K562 (cell line): ENCODE results near the gene NLRP12. TPM values are rescaled to one million over a fixed set of nuclear protein-coding genes. Genes with fewer than 3 reads are reported as not detected.

Source experiments
- ATF3 ChIP-seq, 2 experiments: fragments of 450-650 bp in 1 of 2; sonication (generic) in 1 of 2; formaldehyde crosslinking in 1 of 2; IDR thresholded peaks in 1 of 2; conservative IDR thresholded peaks in 1 of 2; 2 replicates each; pipeline versions ENCODE4 v1.6.1 to v1.8.1; 2016 to 2023; ENCODE audit warnings: mild to moderate bottlenecking in 2 of 2, moderate library complexity in 2 of 2, inconsistent platforms in 1 of 2, missing genetic modification reagents in 1 of 2
- CBX3 ChIP-seq, 2 experiments: IDR thresholded peaks; 1 replicate in 1 of 2; 2 replicates in 1 of 2; pipeline ENCODE4 v1.6.1; 2012; ENCODE audit warnings: inconsistent platforms in 2 of 2, low read length in 2 of 2, borderline replicate concordance in 1 of 2, control low read depth in 1 of 2
- ELF1 ChIP-seq: fragments of 200-800 bp; sonication (Bioruptor generic); IDR thresholded peaks from 2 replicates; pipeline ENCODE4 v1.6.1; 2016; ENCODE audit warnings: missing genetic modification characterization, missing compliant biosample characterization
- FOXK1 ChIP-seq: sonication (generic); formaldehyde crosslinking; IDR thresholded peaks from 2 replicates; pipeline ENCODE4 v1.8.0; 2022; ENCODE audit warnings: missing genetic modification reagents, mild to moderate bottlenecking, borderline replicate concordance
- HMGN3 ChIP-seq: IDR thresholded peaks from 2 replicates; pipeline ENCODE4 v1.6.1; 2011; ENCODE audit warnings: borderline replicate concordance, low read depth, mild to moderate bottlenecking, mixed read lengths, low read length; ENCODE audit not compliant: insufficient read length; ENCODE audit errors: extremely low read depth
- HNRNPUL1 ChIP-seq: fragments of 200-400 bp; formaldehyde crosslinking; IDR thresholded peaks from 2 replicates; pipeline ENCODE4 v1.6.1; 2017; ENCODE audit warnings: low read length
- MAZ ChIP-seq, 2 experiments: fragments of 450-650 bp in 1 of 2; sonication (generic) in 1 of 2; formaldehyde crosslinking; IDR thresholded peaks in 1 of 2; conservative IDR thresholded peaks in 1 of 2; 2 replicates each; pipeline versions ENCODE4 v1.4.0 to v1.5.0; 2020; ENCODE audit warnings: mild to moderate bottlenecking in 1 of 2, missing genetic modification reagents in 1 of 2
- MCM3 ChIP-seq: fragments of 450-650 bp; IDR thresholded peaks from 2 replicates; pipeline ENCODE4 v1.6.1; 2016
- PHF20 ChIP-seq: fragments of 450-650 bp; IDR thresholded peaks from 2 replicates; pipeline ENCODE4 v1.6.1; 2018; ENCODE audit not compliant: partially characterized antibody
- RBBP5 ChIP-seq: fragments of 200-600 bp; sonication (generic); IDR thresholded peaks from 2 replicates; pipeline ENCODE4 v1.6.1; 2012; ENCODE audit warnings: borderline replicate concordance, mild to moderate bottlenecking, low read length, control low read depth, inconsistent platforms; ENCODE audit not compliant: insufficient read depth, poor library complexity, severe bottlenecking
- TAF1 ChIP-seq: IDR thresholded peaks from 2 replicates; pipeline ENCODE4 v1.6.1; 2011; ENCODE audit warnings: mild to moderate bottlenecking, low read length, moderate library complexity; ENCODE audit not compliant: insufficient read depth, control insufficient read depth, severe bottlenecking; ENCODE audit errors: extremely low read depth
- TBP ChIP-seq: optimal IDR thresholded peaks from 2 replicates; pipeline ENCODE3; 2011; ENCODE audit warnings: low read depth, low read length, improper control_type of control experiment
- U2AF1 ChIP-seq: fragments of 200-400 bp; formaldehyde crosslinking; optimal IDR thresholded peaks from 2 replicates; pipeline ENCODE3; 2017; ENCODE audit warnings: mild to moderate bottlenecking, low read depth, low read length, moderate library complexity
- ZNF347 ChIP-seq: fragments of 450-650 bp; formaldehyde crosslinking; IDR thresholded peaks from 2 replicates; pipeline ENCODE4 v1.4.0; 2020; ENCODE audit warnings: low read depth, mild to moderate bottlenecking, moderate library complexity
- ZNF77 ChIP-seq: fragments of 250-450 bp; sonication (Bioruptor Pico); IDR thresholded peaks from 2 replicates; pipeline ENCODE4 v1.5.0; 2020
- polyA plus RNA-seq, 8 experiments: library from polyadenylated mRNA; depleted of rRNA in 4 of 8; stranded (reverse) in 5 of 8; unstranded in 3 of 8; fragments of >200 nt; fragmentation: Nextera tagmentation in 2 of 8; fragmentation: Illumina TruSeq in 1 of 8; extraction: Ambion mirVana in 2 of 8; extraction: Trizol in 1 of 8; gene quantifications; 2 replicates each; pipeline versions ENCODE4 v1.2.1 to v1.2.3, GENCODE V29; 2011 to 2014; ENCODE audit warnings: inconsistent platforms in 1 of 8, missing spikeins in 1 of 8
- total RNA-seq, 7 experiments: library from RNA; depleted of rRNA in 6 of 7; stranded (reverse); fragments of >200 nt in 6 of 7; fragmentation: Illumina TruSeq in 2 of 7; extraction: Trizol in 2 of 7; gene quantifications; 2 replicates each; pipeline versions ENCODE4 v1.2.1 to v1.2.3, GENCODE V29; 2011 to 2021; ENCODE audit warnings: low replicate concordance in 1 of 7
- TF ChIP-seq, protein P1 (sequence below): sonication (generic); IDR thresholded peaks from 2 replicates; pipeline ENCODE4 v1.6.1; 2016
- TF ChIP-seq, protein P2 (sequence below): IDR thresholded peaks from 2 replicates; pipeline ENCODE4 v1.6.1; 2012; ENCODE audit warnings: low read depth, low read length, improper control_type of control experiment, borderline replicate concordance
- TF ChIP-seq, protein P3 (sequence below), 3 experiments: IDR thresholded peaks in 2 of 3; conservative IDR thresholded peaks in 1 of 3; 2 replicates each; pipeline ENCODE4 v1.5.1; 2011 to 2012; ENCODE audit warnings: low read length in 3 of 3, mild to moderate bottlenecking in 3 of 3, control low read depth in 2 of 3, improper control_type of control experiment in 1 of 3, inconsistent platforms in 1 of 3, low read depth in 1 of 3, mixed read lengths in 1 of 3, moderate library complexity in 1 of 3; ENCODE audit not compliant: insufficient read depth in 2 of 3
- TF ChIP-seq, protein P4 (sequence below), 2 experiments: IDR thresholded peaks; 2 replicates each; pipeline ENCODE4 v1.6.1; 2012; ENCODE audit warnings: improper control_type of control experiment in 2 of 2, low read depth in 2 of 2, low read length in 2 of 2, borderline replicate concordance in 1 of 2

The NLRP12 gene
- total and polyA plus RNA-seq, 9 of the 15 experiments (the other 6 are each of a cell fraction or from before 2014, with no cell fraction given) = not detected

DNA sequence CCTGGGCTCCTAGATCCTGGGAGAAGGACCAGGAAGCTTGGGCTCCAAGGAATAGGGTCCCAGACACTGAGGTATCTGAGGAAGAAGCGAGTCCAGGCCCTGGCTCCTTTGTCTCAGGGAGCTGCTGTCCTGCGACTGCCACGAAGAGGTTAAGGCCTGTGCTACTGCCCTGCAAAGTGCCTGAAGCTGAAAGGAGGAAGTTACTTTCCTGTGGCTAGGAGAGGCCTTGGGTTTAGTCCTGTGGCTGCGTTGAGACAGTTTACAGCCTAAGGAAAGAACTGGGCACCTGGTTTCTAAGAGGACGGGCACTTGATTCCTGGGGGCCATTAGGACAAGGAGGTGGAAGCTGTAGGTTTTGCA lies 46.4 kb upstream of the NLRP12 start (continued):
- no peak for TF ChIP-seq ZNF77
- TF ChIP-seq PHF20 = no peak
- no peak for TF ChIP-seq HMGN3
- TF ChIP-seq MCM3 = no peak
- TF ChIP-seq, protein P1, sequence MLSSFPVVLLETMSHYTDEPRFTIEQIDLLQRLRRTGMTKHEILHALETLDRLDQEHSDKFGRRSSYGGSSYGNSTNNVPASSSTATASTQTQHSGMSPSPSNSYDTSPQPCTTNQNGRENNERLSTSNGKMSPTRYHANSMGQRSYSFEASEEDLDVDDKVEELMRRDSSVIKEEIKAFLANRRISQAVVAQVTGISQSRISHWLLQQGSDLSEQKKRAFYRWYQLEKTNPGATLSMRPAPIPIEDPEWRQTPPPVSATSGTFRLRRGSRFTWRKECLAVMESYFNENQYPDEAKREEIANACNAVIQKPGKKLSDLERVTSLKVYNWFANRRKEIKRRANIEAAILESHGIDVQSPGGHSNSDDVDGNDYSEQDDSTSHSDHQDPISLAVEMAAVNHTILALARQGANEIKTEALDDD = peak; percentile 75
- TF ChIP-seq FOXK1 = no peak
- no peak for TF ChIP-seq U2AF1
- no peak for TF ChIP-seq ZNF347 (CRISPR knock-in tag)
- no peak for TF ChIP-seq HNRNPUL1
- no peak for TF ChIP-seq CBX3 (IDR thresholded peaks at IDR 0.05; ENCODE audit: borderline replicate concordance in 1 of 2, low read length in 2 of 2)
- peak; percentile 43 for TF ChIP-seq RBBP5
- peak; percentile 12; the same call in 1 of the 2 replicates for TF ChIP-seq ELF1 (tag)
- TF ChIP-seq, protein P2, sequence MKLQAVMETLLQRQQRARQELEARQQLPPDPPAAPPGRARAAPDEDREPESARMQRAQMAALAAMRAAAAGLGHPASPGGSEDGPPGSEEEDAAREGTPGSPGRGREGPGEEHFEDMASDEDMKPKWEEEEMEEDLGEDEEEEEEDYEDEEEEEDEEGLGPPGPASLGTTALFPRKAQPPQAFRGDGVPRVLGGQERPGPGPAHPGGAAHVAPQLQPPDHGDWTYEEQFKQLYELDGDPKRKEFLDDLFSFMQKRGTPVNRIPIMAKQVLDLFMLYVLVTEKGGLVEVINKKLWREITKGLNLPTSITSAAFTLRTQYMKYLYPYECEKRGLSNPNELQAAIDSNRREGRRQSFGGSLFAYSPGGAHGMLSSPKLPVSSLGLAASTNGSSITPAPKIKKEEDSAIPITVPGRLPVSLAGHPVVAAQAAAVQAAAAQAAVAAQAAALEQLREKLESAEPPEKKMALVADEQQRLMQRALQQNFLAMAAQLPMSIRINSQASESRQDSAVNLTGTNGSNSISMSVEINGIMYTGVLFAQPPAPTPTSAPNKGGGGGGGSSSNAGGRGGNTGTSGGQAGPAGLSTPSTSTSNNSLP = no peak
- TF ChIP-seq, protein P3, sequence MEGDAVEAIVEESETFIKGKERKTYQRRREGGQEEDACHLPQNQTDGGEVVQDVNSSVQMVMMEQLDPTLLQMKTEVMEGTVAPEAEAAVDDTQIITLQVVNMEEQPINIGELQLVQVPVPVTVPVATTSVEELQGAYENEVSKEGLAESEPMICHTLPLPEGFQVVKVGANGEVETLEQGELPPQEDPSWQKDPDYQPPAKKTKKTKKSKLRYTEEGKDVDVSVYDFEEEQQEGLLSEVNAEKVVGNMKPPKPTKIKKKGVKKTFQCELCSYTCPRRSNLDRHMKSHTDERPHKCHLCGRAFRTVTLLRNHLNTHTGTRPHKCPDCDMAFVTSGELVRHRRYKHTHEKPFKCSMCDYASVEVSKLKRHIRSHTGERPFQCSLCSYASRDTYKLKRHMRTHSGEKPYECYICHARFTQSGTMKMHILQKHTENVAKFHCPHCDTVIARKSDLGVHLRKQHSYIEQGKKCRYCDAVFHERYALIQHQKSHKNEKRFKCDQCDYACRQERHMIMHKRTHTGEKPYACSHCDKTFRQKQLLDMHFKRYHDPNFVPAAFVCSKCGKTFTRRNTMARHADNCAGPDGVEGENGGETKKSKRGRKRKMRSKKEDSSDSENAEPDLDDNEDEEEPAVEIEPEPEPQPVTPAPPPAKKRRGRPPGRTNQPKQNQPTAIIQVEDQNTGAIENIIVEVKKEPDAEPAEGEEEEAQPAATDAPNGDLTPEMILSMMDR (IDR thresholded peaks at IDR 0.05 in 2 of 3, conservative IDR thresholded peaks at IDR 0.05 in 1 of 3; ENCODE audit: insufficient read depth in 2 of 3, low read depth in 1 of 3, low read length in 3 of 3) = 0 out of 6 replicates have a peak, but pooled peaks of 1 of the 3 experiments have one; percentile 10
- TF ChIP-seq TAF1 = peak; percentile 54
- 0 out of 4 replicates have a peak, but pooled peaks of 1 of the 2 experiments have one; percentile 37 for TF ChIP-seq MAZ (CRISPR knock-in tag; conservative IDR thresholded peaks at IDR 0.05 in 1 of 2, IDR thresholded peaks at IDR 0.05 in 1 of 2)
- TF ChIP-seq ATF3 (IDR thresholded peaks at IDR 0.05) = no peak
- TF ChIP-seq ATF3 (CRISPR knock-in tag; conservative IDR thresholded peaks at IDR 0.05) = no peak
- TF ChIP-seq TBP = peak; percentile 45
- TF ChIP-seq, protein P4, sequence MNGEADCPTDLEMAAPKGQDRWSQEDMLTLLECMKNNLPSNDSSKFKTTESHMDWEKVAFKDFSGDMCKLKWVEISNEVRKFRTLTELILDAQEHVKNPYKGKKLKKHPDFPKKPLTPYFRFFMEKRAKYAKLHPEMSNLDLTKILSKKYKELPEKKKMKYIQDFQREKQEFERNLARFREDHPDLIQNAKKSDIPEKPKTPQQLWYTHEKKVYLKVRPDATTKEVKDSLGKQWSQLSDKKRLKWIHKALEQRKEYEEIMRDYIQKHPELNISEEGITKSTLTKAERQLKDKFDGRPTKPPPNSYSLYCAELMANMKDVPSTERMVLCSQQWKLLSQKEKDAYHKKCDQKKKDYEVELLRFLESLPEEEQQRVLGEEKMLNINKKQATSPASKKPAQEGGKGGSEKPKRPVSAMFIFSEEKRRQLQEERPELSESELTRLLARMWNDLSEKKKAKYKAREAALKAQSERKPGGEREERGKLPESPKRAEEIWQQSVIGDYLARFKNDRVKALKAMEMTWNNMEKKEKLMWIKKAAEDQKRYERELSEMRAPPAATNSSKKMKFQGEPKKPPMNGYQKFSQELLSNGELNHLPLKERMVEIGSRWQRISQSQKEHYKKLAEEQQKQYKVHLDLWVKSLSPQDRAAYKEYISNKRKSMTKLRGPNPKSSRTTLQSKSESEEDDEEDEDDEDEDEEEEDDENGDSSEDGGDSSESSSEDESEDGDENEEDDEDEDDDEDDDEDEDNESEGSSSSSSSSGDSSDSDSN (IDR thresholded peaks at IDR 0.05; ENCODE audit: borderline replicate concordance in 1 of 2, low read depth in 2 of 2, low read length in 2 of 2) = 0 out of 4 replicates have a peak, but pooled peaks of 1 of the 2 experiments have one; percentile 76
